ENCODE measurements around the gene TMEM270.

TMEM270 gene

DNA sequence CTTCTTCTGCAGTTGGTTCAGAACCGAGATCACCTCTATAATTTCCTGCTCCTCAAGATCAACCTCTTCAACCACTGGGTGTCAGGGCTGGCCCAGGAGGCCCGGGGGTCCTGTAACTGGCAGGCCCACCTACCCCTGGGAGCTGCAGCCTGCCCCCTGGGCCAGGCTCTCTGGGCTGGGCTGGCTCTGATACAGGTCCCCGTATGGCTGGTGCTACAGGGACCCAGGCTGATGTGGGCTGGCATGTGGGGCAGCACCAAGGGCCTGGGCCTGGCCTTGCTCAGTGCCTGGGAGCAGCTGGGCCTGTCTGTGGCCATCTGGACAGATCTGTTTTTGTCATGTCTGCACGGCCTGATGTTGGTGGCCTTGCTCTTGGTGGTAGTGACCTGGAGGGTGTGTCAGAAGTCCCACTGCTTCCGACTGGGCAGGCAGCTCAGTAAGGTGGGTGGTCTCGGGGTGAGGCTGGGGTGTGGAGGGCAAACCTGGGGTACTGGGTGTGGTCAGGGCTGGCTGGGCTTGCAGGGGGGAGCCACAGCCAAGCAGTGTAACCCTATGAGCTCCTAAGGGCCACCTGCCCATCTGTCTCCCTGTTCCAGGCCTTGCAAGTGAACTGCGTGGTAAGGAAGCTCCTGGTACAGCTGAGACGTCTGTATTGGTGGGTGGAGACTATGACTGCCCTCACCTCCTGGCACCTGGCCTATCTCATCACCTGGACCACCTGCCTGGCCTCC is 4.2 kb downstream of the TMEM270 start:
- no peaks in the 10 kb centered on the region for H3K36me3 ChIP-seq (ENCODE audit: control insufficient read depth in 2 of 2, insufficient read depth in 2 of 2, low read length in 2 of 2)
- no peak overlapping the region for H3K27ac ChIP-seq (ENCODE audit: low read length)
- H3K9me3 ChIP-seq (ENCODE audit: control insufficient read depth in 2 of 2, low read length in 2 of 2): no peaks in the 10 kb centered on the region
- no peak overlapping the region for H3K9ac ChIP-seq (ENCODE audit: low read length in 2 of 2)
- H3K4me3 ChIP-seq (ENCODE audit: low read length in 2 of 2): no peak overlapping the region
- H3K27me3 ChIP-seq (ENCODE audit: control insufficient read depth in 1 of 2, insufficient read depth in 2 of 2, low read length in 2 of 2): no peaks in the 10 kb centered on the region
- peaks cover 18% of the 10 kb centered on the region for H3K4me1 ChIP-seq (ENCODE audit: control insufficient read depth, insufficient read depth, low read length)

DNA sequence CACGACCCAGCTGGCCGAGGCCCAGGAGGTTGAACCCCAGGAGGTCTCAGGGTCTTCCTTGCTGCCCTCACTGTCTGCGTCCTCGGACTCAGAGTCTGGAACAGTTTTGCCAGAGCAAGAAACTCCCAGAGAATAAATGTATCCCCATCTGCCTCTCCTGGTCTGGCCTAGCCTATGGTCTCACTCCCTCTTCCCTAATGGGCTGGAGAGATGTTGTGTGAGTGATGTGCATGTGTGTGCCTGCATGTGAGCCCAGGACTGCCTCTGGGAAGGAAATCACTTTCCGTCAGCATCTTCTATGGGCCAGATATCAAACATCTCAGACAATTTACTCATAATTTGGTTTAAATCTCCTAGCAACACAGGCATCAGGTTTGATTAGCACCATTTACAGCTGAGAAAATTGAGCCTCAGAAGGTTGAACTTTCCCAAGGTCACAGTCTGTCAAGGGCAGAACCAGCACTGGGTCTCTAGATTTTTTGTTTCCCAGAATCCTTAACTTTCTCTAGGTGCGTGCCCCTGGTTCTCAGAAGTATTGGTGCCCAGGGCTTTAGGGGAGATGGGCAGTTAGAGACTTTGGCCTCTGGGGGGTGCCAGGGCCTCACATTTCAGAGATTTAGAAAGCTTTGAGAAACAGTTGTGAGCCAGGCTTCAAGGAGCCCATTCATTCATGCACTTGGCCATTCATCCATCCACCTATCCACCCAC is 4.9 kb downstream of the TMEM270 start:
- H3K27me3 ChIP-seq (ENCODE audit: control insufficient read depth in 1 of 2, insufficient read depth in 2 of 2, low read length in 2 of 2): no peaks in the 10 kb centered on the region
- no peaks in the 10 kb centered on the region for H3K9me3 ChIP-seq (ENCODE audit: control insufficient read depth in 2 of 2, low read length in 2 of 2)
- no peak overlapping the region for H3K27ac ChIP-seq (ENCODE audit: low read length)
- no peaks in the 10 kb centered on the region for H3K36me3 ChIP-seq (ENCODE audit: control insufficient read depth in 2 of 2, insufficient read depth in 2 of 2, low read length in 2 of 2)
- H3K9ac ChIP-seq (ENCODE audit: low read length in 2 of 2): no peak overlapping the region
- no peak overlapping the region for H3K4me3 ChIP-seq (ENCODE audit: low read length in 2 of 2)
- peaks cover 20% of the 10 kb centered on the region for H3K4me1 ChIP-seq (ENCODE audit: control insufficient read depth, insufficient read depth, low read length)

DNA sequence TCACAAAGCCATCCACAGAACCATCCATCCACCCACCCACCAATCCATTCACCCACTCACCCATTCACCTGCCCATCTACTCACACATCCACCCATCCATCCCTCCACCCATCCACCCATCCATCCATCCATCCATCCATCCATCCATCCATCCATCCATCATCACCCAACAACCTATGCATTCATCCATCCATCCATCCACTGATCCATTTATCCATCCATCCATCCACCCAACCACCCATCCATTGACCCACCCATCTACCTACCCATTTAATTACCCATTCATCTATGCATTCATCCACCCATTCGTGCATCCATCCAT is 5.4 kb downstream of the TMEM270 start:
- no peaks in the 10 kb centered on the region for H3K9me3 ChIP-seq (ENCODE audit: control insufficient read depth in 2 of 2, low read length in 2 of 2)
- no peak overlapping the region for H3K9ac ChIP-seq (ENCODE audit: low read length in 2 of 2)
- H3K36me3 ChIP-seq (ENCODE audit: control insufficient read depth in 2 of 2, insufficient read depth in 2 of 2, low read length in 2 of 2): no peaks in the 10 kb centered on the region
- peaks cover 22% of the 10 kb centered on the region for H3K4me1 ChIP-seq (ENCODE audit: control insufficient read depth, insufficient read depth, low read length)
- no peak overlapping the region for H3K27ac ChIP-seq (ENCODE audit: low read length)
- H3K27me3 ChIP-seq (ENCODE audit: control insufficient read depth in 1 of 2, insufficient read depth in 2 of 2, low read length in 2 of 2): no peaks in the 10 kb centered on the region
- no peak overlapping the region for H3K4me3 ChIP-seq (ENCODE audit: low read length in 2 of 2)

DNA sequence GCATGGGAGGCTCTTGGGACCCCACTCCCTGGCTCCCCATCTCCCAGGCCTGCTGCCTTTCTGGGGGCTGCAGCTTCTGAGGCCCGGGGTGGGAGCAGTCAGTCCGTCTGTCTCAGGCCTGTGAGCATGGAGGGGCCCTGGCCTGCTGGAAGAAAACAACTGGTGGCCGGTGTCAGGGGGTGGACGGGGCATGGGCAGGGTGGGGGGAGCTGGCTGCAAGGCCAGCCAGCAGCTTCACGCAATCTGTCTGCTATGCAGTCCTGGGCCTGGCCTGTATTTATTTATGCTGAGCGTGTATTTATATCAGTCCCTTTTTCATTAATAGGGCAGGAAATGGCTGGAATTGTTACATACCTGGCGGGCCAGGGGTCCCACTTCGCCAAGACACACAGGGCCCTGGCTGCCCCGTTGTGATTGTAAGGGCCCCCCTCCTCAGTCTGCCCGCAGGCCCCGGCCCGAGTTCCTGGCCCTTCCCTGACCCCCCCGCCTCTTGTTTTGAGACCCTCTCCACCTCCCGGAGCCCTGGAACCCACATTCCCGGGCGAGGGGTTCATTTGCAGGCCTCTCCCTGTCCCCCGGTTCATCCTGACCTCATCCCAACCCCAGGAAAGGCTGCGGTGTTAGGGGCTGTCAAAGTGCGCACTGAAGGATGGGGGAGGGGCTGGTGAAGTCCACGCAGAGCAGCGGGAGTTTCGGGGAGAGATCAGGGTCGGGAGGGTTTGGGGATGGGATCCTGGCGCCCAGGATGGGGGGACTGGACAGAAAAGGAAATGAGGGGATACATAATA is 8.2 kb downstream of the TMEM270 start:
- H3K36me3 ChIP-seq (ENCODE audit: control insufficient read depth in 2 of 2, insufficient read depth in 2 of 2, low read length in 2 of 2): no peaks in the 10 kb centered on the region
- no peaks in the 10 kb centered on the region for H3K9me3 ChIP-seq (ENCODE audit: control insufficient read depth in 2 of 2, low read length in 2 of 2)
- no peak overlapping the region for H3K27ac ChIP-seq (ENCODE audit: low read length)
- no peak overlapping the region for H3K4me3 ChIP-seq (ENCODE audit: low read length in 2 of 2)
- no peaks in the 10 kb centered on the region for H3K27me3 ChIP-seq (ENCODE audit: control insufficient read depth in 1 of 2, insufficient read depth in 2 of 2, low read length in 2 of 2)
- H3K9ac ChIP-seq (ENCODE audit: low read length in 2 of 2): no peak overlapping the region
- H3K4me1 ChIP-seq (ENCODE audit: control insufficient read depth, insufficient read depth, low read length): peaks cover 32% of the 10 kb centered on the region

DNA sequence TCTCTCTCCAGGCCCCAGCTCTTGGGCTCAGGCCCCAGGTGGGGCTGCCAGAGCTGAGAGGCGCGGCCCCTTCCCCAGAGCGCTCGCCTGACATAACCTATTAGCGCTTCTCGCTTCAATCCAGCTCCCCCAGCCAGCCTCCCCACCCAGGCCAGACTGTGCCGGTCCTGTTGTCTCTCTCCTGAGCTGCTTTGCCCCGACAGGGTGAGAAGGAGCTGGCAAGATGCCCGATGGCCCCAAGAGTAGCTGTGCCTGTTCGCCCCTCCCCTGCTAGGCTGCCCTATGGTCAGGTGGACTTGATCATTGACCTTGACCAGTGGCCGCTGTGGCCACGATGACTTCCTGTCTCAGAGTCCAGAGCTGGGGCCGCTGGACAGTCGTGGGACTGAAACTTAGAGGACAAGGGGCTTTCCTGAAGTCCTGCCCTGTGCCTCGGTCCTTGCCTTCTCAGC is 9.1 kb downstream of the TMEM270 start:
- no peaks in the 10 kb centered on the region for H3K36me3 ChIP-seq (ENCODE audit: control insufficient read depth in 2 of 2, insufficient read depth in 2 of 2, low read length in 2 of 2)
- H3K9ac ChIP-seq (ENCODE audit: low read length in 2 of 2): no peak overlapping the region
- H3K4me3 ChIP-seq (ENCODE audit: low read length in 2 of 2): no peak overlapping the region
- no peak overlapping the region for H3K27ac ChIP-seq (ENCODE audit: low read length)
- no peaks in the 10 kb centered on the region for H3K9me3 ChIP-seq (ENCODE audit: control insufficient read depth in 2 of 2, low read length in 2 of 2)
- H3K4me1 ChIP-seq (ENCODE audit: control insufficient read depth, insufficient read depth, low read length): peaks cover 32% of the 10 kb centered on the region
- no peaks in the 10 kb centered on the region for H3K27me3 ChIP-seq (ENCODE audit: control insufficient read depth in 1 of 2, insufficient read depth in 2 of 2, low read length in 2 of 2)

DNA sequence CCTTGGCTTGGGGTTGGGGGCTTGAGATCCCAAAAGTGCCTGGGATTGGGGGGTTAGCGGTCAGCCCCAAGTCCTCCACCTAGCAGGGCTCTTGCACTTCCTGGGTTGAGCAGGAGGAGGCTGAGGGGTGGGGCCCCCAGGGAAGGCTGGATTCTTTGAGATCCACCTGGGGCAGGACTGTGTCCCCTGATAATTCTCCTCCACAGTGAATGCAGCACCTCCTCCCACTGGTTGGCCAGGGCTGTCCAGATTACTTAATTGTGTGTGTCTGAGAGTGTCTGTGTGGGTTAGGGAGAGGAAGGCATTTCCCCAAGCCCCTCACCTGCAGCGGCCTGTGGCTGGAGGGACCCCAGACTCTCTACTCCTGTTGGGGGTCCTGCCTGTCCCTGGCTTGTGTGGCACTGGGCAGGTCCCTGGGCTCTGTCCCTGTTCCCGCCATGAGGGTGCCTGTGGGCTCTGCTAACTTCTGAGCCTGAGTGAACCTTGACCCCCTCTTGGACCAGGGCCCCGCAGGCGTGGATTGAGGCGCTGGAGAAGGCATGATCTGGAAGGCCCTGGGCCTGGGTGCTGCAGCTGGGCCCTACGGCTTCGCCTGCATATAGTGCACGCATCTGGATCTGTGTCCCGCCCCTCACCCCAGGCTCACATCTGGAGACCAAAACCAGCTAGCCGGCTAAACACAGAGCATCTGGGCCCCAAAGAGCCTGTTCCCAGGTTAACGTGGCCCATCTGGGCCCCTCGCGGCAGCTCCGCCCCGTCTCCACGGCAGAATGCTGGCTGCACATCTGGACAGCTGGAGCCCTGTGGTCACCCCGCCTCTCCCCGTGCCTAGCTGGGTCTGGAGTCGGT is 10.4 kb downstream of the TMEM270 start:
- Histone ChIP-seq H3K4me1 (ENCODE audit: control insufficient read depth, insufficient read depth, low read length) (peaks cover 32% of the 10 kb centered on the region), H3K27me3 (ENCODE audit: control insufficient read depth in 1 of 2, insufficient read depth in 2 of 2, low read length in 2 of 2) (no peaks in the 10 kb centered on the region), H3K9ac (ENCODE audit: low read length in 2 of 2) (no peak overlapping the region), H3K36me3 (ENCODE audit: control insufficient read depth in 2 of 2, insufficient read depth in 2 of 2, low read length in 2 of 2) (no peaks in the 10 kb centered on the region), H3K4me3 (ENCODE audit: low read length in 2 of 2) (no peak overlapping the region), H3K9me3 (ENCODE audit: control insufficient read depth in 2 of 2, low read length in 2 of 2) (no peaks in the 10 kb centered on the region), H3K27ac (ENCODE audit: low read length) (no peak overlapping the region)

DNA sequence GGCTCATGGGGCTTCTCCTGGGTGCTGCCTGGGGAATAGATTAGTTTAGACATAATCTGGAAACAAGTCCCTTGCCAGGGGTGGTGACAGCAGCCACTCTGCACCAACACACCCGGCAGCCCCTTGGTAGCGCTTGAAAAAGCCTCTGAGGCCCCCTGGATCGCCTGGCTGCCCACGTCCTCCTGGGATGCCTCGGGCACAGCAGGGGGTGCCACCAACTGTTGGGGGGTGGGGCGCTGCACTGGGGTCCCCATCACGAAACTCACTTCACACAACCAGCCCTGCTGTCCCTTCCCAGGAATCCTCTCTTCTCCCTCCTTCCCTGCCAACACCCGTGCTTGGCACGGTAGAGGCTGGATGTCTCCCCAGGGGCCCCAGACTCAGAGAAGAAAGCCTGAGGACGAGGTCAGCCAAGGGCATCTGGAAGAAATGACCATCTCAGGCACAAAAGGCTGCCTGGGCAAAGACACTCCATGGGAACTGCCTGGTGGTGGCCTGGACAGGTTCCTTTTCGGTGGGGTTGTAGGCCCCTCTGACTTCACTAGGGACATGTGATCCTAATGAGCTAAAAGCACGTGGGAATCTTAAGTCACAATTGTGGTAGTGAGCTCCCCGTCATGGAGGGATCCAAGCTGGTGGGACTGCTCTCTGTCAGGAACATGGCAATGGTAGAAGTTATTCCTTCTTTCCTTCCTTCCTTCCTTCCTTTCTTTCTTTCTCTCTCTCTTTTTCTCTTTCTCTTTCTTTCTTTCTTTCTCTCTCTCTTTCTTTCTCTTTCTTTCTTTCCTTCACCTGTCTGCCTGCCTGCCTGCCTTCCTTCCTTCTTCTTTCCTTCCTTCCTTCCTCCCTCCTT is 11.3 kb downstream of the TMEM270 start:
- H3K27ac ChIP-seq (ENCODE audit: low read length): no peak overlapping the region
- H3K9me3 ChIP-seq (ENCODE audit: control insufficient read depth in 2 of 2, low read length in 2 of 2): no peaks in the 10 kb centered on the region
- no peak overlapping the region for H3K4me3 ChIP-seq (ENCODE audit: low read length in 2 of 2)
- H3K36me3 ChIP-seq (ENCODE audit: control insufficient read depth in 2 of 2, insufficient read depth in 2 of 2, low read length in 2 of 2): no peaks in the 10 kb centered on the region
- no peaks in the 10 kb centered on the region for H3K27me3 ChIP-seq (ENCODE audit: control insufficient read depth in 1 of 2, insufficient read depth in 2 of 2, low read length in 2 of 2)
- H3K4me1 ChIP-seq (ENCODE audit: control insufficient read depth, insufficient read depth, low read length): peaks cover 32% of the 10 kb centered on the region
- H3K9ac ChIP-seq (ENCODE audit: low read length in 2 of 2): peak overlapping the region in 1 of 2 donors; percentile 21

DNA sequence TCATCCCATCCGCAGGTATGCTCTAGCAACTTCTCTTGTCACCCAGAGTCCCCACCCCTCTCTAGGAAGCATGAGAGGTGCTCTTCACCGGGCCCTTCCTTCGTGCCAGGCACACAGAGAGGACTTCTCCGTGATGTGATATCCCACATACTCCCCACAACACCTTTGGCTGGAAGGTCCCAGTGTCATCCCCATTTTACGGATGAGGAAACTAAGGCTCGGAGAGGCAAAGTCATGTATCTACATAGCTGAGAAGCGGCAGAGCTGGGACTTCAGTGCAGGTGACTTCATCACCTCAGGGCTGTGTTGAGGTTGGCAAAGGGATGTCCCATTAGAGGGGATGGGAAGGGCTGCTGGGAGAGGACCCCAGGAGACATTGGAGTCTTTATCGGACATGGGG is 15.4 kb downstream of the TMEM270 start:
- Histone ChIP-seq H3K4me1 (ENCODE audit: control insufficient read depth, insufficient read depth, low read length) (peaks cover 21% of the 10 kb centered on the region), H3K36me3 (ENCODE audit: control insufficient read depth in 2 of 2, insufficient read depth in 2 of 2, low read length in 2 of 2) (no peaks in the 10 kb centered on the region), H3K9ac (ENCODE audit: low read length in 2 of 2) (no peak overlapping the region), H3K27ac (ENCODE audit: low read length) (no peak overlapping the region), H3K4me3 (ENCODE audit: low read length in 2 of 2) (no peak overlapping the region), H3K9me3 (ENCODE audit: control insufficient read depth in 2 of 2, low read length in 2 of 2) (no peaks in the 10 kb centered on the region), H3K27me3 (ENCODE audit: control insufficient read depth in 1 of 2, insufficient read depth in 2 of 2, low read length in 2 of 2) (no peaks in the 10 kb centered on the region)

DNA sequence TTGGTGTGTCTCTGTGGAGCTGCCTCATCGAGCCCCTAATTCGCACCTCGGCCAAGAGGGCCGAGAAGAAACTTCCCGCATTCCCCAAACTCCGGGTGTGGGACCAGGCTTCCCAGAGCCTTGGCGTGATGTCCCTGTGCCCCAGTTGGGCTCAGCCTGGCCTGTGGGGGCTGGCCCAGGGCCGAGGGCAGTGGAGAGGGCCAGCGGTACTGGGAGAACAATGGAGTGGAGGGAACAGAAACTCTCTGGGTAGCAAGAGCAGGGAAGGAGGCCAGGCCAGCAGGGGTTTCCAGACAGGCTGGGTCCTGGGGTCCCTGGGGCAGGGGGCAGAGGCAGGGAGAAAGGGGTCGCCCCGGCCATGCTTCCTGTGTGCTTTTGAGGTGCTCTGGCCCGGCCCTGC is 16.0 kb downstream of the TMEM270 start:
- H3K27me3 ChIP-seq (ENCODE audit: control insufficient read depth in 1 of 2, insufficient read depth in 2 of 2, low read length in 2 of 2): no peaks in the 10 kb centered on the region
- no peaks in the 10 kb centered on the region for H3K36me3 ChIP-seq (ENCODE audit: control insufficient read depth in 2 of 2, insufficient read depth in 2 of 2, low read length in 2 of 2)
- no peak overlapping the region for H3K27ac ChIP-seq (ENCODE audit: low read length)
- H3K9me3 ChIP-seq (ENCODE audit: control insufficient read depth in 2 of 2, low read length in 2 of 2): no peaks in the 10 kb centered on the region
- no peak overlapping the region for H3K4me3 ChIP-seq (ENCODE audit: low read length in 2 of 2)
- H3K9ac ChIP-seq (ENCODE audit: low read length in 2 of 2): no peak overlapping the region
- peaks cover 19% of the 10 kb centered on the region for H3K4me1 ChIP-seq (ENCODE audit: control insufficient read depth, insufficient read depth, low read length)
